ENCODE results near the gene GBP3.
"Not testable (repeated sequence)": the region's sequence is repeated elsewhere in the genome, so short reads cannot be mapped to it uniquely, and the experiment has no call there.

Gene GBP3, protein sequence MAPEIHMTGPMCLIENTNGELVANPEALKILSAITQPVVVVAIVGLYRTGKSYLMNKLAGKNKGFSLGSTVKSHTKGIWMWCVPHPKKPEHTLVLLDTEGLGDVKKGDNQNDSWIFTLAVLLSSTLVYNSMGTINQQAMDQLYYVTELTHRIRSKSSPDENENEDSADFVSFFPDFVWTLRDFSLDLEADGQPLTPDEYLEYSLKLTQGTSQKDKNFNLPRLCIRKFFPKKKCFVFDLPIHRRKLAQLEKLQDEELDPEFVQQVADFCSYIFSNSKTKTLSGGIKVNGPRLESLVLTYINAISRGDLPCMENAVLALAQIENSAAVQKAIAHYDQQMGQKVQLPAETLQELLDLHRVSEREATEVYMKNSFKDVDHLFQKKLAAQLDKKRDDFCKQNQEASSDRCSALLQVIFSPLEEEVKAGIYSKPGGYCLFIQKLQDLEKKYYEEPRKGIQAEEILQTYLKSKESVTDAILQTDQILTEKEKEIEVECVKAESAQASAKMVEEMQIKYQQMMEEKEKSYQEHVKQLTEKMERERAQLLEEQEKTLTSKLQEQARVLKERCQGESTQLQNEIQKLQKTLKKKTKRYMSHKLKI
- total RNA-seq = 21.2 to 60.8 (median 52.0) reads per million in 4 donors

DNA sequence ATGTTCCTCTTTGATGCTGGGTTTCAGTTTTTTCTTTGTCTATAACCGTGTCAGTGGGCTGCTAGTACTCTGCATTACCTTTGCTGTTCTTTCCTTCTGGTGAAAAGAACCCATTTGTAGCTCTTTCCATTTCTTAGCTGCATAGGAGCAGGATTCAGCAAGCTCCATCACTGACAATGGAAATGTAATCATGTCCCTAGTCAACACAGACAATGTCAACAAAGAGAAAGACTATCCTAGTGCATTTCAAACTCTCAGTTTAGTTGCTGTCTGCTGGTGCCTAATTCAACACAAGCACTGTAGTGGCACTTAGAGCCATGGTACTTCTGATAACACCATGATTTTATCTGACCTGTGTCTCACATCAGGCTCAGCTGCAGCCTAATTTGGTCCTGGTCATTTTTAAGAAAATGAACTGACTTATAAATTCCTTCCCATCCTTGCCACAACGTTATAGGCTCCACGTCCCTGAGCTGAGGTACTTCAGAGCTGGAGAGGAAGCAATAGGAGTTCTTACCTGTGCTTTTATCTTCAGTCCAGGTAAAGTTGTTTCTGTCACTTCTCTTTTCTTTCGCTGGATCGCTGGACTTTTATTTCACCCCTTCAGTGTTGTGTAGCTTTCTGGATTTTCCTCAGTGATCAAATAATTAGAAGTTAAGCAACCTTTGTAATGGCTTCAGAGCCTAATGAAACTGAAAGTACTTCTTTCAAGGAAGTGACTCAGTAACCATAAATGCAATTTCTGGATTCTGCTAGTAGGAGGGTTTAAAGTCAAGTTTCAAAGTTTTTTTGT is at the start of gene GBP3:
TSS of gene GBP3 (minus strand) at position 700 of the 793 bp plus-strand sequence. CDS start 2,145 bp downstream, outside the sequence.
- DNase-seq = peak in 1 of 5 donors; percentile 71

DNA sequence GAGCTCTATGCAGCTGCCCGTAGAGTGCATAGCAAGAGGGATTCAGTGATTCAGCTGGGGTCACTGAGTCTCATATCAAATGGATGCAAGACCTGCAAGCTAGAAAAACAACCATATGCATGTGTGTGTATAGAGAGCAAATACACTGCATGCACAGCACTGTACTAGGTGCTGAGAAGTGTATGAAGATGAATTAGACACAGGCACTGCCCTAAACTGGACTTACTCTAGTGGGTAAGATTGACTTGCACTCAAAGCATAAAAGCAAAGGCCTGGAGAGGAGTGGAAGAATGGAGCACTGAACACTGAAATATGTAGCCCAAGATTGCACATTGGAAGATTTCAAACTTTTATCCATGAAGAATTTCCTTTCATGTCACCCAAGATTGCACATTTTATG is 47.8 kb upstream of the GBP3 start:
- DNase-seq = peak in 1 of 5 donors; percentile 10

DNA sequence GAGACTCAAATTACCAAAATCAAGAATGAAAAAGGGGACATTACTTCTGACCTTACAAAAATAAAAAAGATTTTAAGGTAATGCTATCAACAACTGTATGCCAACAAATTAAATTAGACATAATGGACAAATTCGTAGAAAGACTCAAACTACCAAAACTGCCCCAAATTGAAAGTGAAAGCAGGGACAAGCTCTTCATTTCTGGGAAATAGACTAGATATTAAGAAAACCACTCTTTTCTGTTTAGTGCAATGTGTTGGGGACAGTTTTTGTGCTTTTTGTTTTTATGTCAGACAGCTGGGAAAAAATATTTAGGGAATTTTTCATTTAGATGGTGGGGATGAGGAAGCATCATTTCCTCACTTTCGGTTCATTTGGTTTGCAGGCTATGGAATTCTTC is 47.3 kb upstream of the GBP3 start:
- DNase-seq = peak in 1 of 5 donors; percentile 50

DNA sequence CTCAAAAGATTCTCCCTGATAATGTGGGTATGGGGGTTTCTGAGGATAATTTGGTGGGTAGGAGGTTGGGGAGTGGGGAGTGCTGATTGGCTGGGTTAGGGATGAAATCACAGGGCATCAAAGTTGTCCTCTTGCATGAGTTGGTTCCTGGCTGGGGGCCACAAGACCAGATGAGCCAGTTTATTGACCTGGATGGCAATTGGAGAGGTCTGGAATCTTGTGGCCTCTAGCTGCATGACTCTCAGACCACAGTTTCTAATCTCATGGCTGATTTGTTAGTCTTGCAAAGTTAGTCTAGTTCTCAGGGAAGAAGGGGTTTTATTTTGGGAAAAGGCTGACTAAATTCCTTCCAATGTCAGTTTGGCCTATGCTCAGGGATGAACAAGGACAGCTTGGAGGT is 45.6 kb upstream of the GBP3 start:
- no peak for DNase-seq

DNA sequence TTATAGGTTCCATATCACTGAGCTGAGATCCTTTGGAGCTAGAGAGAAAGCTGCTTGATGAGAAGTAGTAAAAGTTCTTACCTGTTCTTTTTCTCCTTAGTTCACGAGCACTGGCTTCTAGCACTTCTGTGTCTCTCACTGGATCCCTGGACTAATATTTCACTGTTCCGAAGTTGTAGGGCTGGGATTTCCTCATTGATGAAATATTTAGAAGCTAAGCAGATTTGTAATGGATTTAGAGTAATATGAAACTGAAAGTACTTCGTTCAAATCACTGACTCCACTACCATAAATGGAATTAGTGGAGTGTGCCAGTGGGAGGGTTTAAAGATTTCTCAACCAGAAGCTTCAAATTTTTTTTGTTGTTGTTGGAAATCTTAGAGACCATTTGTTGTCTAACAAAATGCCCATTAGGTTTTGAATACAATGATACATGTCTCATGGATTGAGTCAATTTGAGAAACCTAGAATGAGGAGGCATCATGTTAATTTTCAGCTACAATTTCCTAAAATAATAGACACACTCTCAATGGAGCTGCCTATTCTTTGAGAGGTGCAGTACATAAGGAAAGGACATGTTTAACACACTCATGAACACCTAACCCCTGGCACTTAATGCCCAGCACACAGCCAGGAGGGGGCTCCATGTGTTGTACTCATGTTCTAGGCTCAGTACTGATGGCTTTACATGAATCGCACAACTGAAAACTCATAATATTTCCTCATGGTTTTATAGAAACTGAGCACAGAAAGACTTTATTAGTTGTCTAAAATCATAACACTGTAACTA is 42.6 kb upstream of the GBP3 start, which contains the start of gene GBP1:
TSS of gene GBP1 (minus strand) at position 130 of the 790 bp plus-strand sequence. CDS start 1,974 bp downstream, outside the sequence.
- peak in 2 of 5 donors; percentile 12 to 73 for DNase-seq

DNA sequence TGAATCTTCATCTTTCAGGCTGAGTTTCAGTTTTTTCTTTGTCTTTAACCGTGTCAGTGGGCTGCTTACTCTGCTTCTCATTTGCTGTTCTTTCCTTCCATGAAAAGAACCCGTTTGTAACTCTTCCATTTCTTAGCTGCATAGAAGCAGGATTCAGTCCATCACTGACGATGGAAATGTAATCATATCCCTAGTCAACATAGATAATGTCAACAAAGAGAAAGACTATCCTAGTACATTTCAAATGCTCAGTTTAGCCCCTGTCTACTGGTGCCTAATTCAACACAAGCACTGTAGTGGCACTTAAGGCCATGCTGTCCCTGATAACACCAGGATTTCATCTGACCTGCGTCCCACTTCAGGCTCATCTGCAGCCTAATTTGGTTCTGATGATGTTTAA is 42.0 kb upstream of the GBP3 start:
- DNase-seq = peak in 1 of 5 donors; percentile 29

DNA sequence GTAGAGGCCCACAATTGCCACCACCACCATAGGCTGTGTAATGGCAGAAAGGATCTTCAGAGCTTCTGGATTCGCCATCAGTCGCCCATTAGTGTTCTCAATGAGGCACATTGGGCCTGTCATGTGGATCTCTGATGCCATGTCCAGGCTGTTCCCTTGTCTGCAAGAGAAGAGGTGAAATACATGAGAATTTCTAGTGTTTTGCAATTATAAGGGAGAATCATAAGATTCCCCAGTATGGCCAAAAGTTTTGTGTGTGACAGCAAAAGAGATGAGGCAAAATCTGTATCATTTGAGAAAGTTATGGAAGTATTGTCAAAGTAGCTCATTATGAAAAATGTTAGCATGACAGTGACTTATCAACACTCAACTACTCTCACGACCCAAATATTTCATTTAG is 40.4 kb upstream of the GBP3 start:
- no peak for DNase-seq

DNA sequence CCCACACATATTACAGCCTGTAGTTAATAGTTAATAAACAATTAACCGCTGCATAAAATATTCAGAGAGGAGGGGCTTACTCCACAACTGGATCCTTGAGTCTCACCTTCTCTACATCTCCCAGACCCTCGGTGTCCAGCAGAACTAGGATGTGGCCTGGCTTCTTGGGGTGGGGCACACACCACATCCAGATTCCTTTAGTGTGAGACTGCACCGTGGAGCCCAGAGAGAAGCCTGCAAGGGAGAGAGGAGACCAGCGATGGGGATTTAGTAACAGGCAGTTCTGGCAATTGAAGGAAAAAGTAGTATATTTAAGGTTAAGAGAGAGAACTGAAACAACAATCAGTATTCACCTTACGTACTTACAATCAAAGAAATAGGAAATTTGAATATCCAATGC is 37.4 kb upstream of the GBP3 start:
- DNase-seq = no peak

DNA sequence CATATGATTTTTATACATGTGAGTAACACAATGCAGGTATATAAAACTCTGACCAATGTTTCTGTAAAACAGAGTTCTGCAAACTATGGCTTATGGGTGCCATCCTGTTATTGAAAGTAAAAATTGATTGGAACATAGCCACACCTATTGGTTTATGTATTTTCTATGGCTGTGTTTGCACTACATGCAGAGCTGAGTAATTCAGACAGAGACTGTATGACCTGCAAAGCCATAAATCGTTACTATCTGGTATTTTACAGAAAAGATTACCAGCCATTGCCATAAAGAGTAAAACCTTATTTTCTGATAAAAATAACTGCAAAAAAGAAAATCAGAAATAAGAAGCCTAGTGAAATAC is 29.3 kb upstream of the GBP3 start:
- DNase-seq = no peak

DNA sequence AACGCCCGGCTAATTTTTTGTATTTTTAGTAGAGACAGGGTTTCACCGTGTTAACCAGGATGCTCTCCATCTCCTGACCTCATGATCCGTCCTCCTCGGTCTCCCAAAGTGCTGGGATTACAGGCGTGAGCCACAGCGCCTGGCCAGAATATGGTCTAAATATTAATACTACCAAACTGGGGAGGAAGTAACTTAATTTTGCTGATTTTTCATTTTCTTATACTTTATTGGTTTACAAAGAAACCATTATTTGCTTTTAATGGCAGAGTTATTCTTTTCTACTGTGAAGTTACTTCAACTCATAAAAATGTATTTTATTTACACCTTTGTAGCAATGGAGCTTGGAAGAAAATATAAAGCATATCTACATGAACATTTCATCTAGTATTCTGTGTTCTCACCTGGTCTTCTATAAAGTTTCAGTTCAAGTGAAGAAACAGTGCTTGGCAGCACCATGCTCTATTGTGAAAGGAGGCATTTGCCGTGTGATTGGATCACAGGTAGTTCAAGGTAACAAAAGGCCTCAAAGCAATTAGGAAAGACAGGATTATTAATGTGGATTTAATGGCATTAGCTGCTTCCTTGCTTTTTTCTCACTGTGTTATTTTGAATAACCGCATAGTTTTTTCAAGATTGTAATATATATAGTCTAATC is 28.8 kb upstream of the GBP3 start:
- no peak for DNase-seq

DNA sequence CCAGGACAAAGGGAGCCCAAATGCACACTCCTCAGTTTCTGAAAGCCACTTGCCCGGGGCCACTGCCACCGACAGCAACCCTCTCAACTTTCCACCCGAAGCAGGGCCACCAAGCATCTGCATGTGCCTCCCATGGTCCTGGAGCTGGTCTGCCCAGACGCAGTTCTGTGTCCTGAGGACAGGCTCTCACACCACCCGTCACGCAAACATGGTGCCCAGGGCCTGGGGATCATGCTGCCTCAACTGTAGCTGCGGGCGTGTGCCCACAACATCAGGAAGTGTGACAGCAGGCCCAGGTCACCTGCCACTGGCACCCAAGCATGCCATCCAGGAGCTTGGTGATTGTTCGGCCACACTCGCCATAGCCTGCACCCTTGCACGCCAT is 28.0 kb upstream of the GBP3 start:
- DNase-seq = no peak

DNA sequence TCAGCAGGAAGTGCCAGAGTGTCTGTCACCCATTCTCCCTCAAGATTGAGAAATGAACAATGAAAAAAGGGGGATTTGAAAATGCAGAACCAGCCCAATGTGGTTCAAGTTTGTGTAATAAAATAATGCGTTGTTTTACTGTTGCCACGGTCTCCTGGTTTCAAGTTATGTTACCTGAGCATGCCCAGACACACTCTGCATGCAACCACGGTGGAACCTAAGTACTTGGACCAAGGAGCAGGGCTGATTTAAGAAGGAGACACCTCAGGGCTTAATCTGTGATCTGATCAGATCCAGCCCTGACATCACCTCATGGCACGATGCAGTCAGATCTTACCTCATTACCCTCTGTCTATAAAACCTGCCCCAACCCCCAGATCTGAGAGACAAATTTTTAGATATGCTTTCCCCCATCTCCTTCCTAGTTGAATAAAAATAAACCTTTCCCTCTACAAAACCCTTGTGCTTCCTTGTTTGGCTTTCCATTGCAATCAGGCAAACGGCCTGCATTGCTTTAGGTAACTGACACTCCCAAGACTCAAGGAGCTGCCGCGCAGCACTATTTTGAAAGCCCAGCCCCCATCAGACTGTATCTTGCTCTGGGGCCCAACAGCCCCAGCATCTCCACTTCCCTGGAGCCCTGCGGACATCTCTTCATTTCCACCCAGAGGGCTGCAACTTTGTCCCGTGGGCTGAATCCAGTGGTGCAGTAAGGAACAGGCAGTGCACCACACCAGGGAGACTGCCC is 27.4 kb upstream of the GBP3 start:
- not testable (repeated sequence) for DNase-seq

DNA sequence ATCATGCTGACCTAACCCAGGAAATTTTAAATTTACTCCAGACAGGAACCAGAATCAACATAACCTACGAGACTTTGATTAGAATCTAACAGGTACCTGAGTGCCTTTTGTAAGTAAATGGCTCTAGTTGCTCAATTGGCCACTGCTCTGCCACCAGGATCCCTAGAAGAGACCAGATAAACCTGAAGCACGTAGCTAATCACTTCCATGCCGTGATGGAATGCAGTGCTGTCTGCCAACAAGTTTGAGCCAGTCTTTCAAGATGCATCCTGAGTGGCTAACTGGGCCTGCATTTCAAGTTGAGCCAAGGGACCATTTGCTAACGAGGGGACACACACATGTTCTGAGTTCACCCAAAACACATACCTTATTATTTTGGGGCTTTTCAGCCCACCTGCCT is 26.5 kb upstream of the GBP3 start:
- DNase-seq = not testable (repeated sequence)

DNA sequence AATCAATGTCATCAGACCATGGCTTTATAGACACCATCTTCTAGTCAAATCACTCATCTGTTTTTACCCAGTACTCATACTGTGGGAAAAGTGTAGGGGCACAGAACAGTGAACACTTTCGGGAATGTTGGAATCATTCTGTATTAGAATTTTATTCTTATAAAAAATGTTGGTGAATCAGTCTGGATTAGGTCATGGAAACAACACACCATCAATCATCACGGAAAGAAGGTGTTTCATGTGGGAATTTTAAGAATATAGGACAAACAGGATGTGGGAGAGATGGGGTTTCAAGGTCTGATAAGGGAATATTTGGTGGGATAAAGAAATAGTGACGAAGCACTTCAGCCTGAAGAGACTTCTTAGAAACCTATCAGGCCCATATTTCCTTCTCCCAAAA is 25.1 kb upstream of the GBP3 start:
- DNase-seq = no peak

DNA sequence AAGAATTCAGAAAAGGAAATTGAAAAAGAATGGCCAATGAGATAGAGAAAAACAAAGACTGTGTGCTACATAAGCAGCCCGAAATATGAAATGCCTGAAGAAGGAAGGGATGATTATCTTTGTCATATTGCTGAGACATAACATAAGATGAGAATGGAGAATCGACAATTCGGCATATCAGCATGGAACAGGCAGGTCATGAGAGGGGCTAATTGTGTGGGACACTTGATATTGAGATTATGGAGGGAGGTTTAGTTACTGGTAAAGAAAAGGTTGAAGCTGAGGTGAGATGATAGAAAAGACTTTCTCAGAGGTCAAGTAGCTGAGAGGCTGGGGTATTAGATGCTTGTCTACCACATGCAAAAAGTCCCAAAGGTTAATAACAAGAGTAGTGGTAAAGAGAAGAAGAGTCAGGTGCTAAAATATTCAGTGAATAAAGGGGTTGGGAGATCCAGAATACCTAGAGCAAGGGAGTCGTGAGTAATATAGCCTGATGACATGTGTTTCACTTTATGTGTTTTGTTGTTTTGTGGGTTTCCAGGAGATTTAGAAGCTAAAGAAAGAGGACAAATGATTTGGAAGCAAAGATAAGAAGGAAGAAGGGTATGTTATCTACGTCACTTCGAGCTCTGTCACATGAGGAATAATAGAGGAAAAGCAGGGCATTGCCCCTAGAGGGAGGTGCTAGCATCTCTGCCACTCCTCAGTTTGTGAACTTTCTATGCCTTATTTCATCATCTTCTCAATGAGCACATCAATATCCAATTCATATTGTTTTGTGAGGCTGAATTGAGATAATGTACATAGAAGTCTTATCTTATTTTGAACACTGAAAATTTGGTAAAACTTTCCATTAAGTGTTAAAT is 23.9 kb upstream of the GBP3 start:
- DNase-seq = peak in 1 of 5 donors; percentile 32

DNA sequence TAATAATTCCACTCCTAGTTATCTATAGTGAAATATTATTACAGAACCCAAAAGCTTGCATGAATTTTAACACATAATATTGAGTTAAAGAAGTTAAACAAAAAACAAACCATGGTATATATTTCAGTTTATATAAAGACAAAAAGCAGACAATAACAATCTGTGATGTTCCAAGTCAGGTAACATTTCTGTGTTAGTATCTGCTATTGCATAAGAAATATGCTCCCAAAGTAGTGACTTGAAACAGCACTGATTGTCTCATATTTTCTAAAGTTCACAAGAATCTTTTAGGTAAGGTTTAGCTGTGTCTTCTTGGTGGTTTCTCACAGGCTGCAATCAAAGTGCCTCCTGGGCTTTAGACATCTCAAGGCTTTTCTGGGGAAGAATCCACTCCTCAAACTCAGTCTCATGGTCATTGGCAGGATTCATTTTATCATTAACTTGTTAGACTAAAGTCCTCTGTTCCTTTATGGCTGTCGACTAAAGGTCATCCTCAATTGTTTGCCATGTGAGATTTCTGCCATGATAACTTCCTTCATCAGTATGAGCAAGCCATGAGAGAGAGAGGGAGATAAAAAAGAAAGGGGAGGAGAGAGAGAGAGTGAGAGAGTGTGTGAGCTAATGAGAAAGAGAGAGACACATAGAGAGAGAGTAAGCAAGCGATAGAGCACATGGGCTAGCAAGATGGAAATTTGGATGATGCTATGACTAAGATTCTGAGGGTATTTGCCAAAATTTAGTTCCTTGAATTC is 22.5 kb upstream of the GBP3 start:
- no peak for DNase-seq

DNA sequence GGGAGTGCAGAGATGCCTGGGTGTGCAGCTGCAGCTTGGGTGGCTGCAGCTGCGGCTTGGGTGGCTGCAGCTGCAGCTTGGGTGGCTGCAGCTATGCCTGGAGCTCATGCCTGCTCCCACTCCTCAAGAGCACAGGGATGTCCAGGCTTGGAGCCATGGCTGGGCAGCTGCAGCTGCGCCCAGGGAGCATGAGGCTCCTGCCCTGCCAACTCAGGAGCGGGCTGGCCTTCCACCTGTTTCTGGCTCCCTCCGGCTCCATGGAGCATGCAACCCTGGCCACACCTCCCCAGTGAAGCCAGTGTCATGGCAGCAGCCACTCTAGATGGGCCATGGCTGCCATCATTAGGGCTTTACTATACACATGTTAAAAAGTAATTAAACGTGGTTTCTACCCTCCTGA is 21.3 kb upstream of the GBP3 start:
- DNase-seq = no peak

DNA sequence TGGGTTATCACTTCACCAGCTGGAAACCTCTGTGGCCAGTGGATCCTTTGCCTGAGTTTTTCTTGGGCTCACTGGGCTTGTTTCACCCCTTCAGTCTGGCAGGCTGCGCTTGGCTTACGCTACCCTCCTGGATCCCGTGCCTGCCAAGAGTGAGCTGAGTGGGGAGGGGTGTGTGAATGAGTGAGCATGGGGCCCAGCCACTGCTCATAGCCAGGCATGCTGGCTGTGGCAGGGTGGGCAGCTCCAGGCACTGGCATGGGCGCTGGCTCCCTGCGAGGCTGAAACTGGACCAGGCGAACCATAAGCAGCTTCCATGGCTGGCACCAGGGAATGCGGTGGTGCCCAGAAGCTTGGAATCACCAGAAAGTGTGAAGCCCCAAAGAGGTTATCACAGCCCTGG is 19.8 kb upstream of the GBP3 start:
- no peak for DNase-seq

DNA sequence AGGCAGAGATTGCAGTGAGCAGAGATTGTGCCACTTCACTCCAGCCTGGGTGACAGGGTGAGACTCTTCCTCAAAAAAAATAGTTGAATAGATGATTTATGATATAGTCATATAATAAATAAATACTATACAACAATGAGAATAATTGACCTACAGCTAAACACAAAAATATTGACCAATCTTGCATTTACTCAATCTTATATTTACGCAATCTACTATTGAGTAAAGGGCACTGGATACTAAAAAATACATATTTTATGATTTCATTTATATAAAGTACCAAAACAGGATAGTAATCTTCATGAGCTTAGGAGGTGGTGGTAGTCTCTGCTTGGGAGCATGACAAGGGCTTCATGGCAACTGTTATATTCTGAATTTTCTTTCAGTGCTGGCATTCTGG is 19.1 kb upstream of the GBP3 start:
- no peak for DNase-seq

All from T-helper 1 cell (primary cell).